Thymus (tissue), 14 donors: ENCODE data around the gene KIF27. TPM values are rescaled to one million over a fixed set of nuclear protein-coding genes. Genes with fewer than 3 reads are reported as not detected.

ENCODE experiments used
- DNase-seq, 9 donors: peaks; one replicate each; pipeline ENCODE4 v3.0.0-alpha.2; 2013; ENCODE audit warnings: low spot score in 9 of 9, low read depth in 6 of 9, missing footprints in 1 of 9
- H3K27ac ChIP-seq, 2 donors: one replicate each; pipeline ENCODE4 v1.5.1; 2013; ENCODE audit warnings: control low read depth in 1 of 2, low read depth in 1 of 2, low read length in 1 of 2, mild to moderate bottlenecking in 1 of 2, moderate library complexity in 1 of 2
- H3K27me3 ChIP-seq, 2 donors: one replicate each; pipeline ENCODE4 v1.5.1; 2013; ENCODE audit warnings: low read length in 1 of 2; ENCODE audit not compliant: control insufficient read depth in 2 of 2, insufficient read depth in 1 of 2
- H3K36me3 ChIP-seq, 2 donors: one replicate each; pipeline ENCODE4 v1.5.1; 2013; ENCODE audit warnings: low read length in 1 of 2, mild to moderate bottlenecking in 1 of 2, moderate library complexity in 1 of 2; ENCODE audit not compliant: control insufficient read depth in 2 of 2, insufficient read depth in 2 of 2
- H3K4me1 ChIP-seq, 2 donors: one replicate each; pipeline ENCODE4 v1.5.1; 2013; ENCODE audit warnings: low read length in 2 of 2; ENCODE audit not compliant: control insufficient read depth in 2 of 2, insufficient read depth in 2 of 2
- H3K4me3 ChIP-seq, 2 donors: one replicate each; pipeline ENCODE4 v1.5.1; 2013; ENCODE audit warnings: low read length in 2 of 2, control low read depth in 1 of 2, mild to moderate bottlenecking in 1 of 2
- H3K9me3 ChIP-seq, 2 donors: one replicate each; pipeline ENCODE4 v1.5.1; 2013; ENCODE audit warnings: low read length in 1 of 2, mild to moderate bottlenecking in 1 of 2; ENCODE audit not compliant: control insufficient read depth in 2 of 2, insufficient read depth in 1 of 2
- WGBS: extraction: QIAGEN DNeasy Blood & Tissue Kit; methylation state at CpG from one replicate; pipeline ENCODE4 v1.1.7; 2013; 5-methylcytosine and 5-hydroxymethylcytosine counted together
- long read RNA-seq, 10 donors: transcript quantifications; one replicate each; lab custom pipeline, GENCODE V29; 2026
- polyA plus RNA-seq: library from polyadenylated mRNA; stranded (reverse); fragments of 200-250 nt; gene quantifications from one replicate; pipeline ENCODE4 v1.2.3, GENCODE V29; 2013
- total RNA-seq: library from RNA; stranded (reverse); fragments of 120-200 nt; gene quantifications from one replicate; pipeline ENCODE4 v1.2.4, GENCODE V29; 2013
- donor health status: healthy.

Gene KIF27
- 5.2 TPM for total RNA-seq
- polyA plus RNA-seq: 2.9 TPM
- long read RNA-seq, donor 1: 0 reads
- long read RNA-seq, donor 2: 0 reads
- long read RNA-seq, donor 3, partial matches to known transcripts: 0 of 5 reads
- long read RNA-seq, donor 3, other reads (novel, unspliced or antisense): 5 of 5 reads
- long read RNA-seq, donor 4, partial matches to known transcripts: 0 of 1 reads
- long read RNA-seq, donor 4, other reads (novel, unspliced or antisense): 0 of 1 reads
- long read RNA-seq, donor 5, partial matches to known transcripts: 0 of 6 reads
- long read RNA-seq, donor 5, other reads (novel, unspliced or antisense): 5 of 6 reads
- long read RNA-seq, donor 6, partial matches to known transcripts: 0 of 1 reads
- long read RNA-seq, donor 6, other reads (novel, unspliced or antisense): 0 of 1 reads
- long read RNA-seq, donor 7, partial matches to known transcripts: 0 of 6 reads
- long read RNA-seq, donor 7, other reads (novel, unspliced or antisense): 6 of 6 reads
- long read RNA-seq, donor 8: 0 reads
- long read RNA-seq, donor 9: 0 reads
- long read RNA-seq, donor 10: 0 reads

GRCh38 chr9:83920927-83921707 lies at the start of gene KIF27:
TSS of gene KIF27 (minus strand) at chr9:83921432. CDS start at chr9:83915591, 5,841 bp downstream.
- peak within 1 kb of the TSS; percentile 90 to 91 for H3K27ac ChIP-seq
- peak within 1 kb of the TSS; percentile 62 to 91 for H3K4me3 ChIP-seq
- no peaks in the 10 kb centered on the region for H3K27me3 ChIP-seq
- no peaks in the 10 kb centered on the region for H3K9me3 ChIP-seq
- peaks cover 3 to 13% of the 10 kb centered on the region in 2 donors for H3K4me1 ChIP-seq
- no peaks in the 10 kb centered on the region for H3K36me3 ChIP-seq
- under 1% methylated on average over 92 of the region's 92 CpGs for WGBS
- peak; percentile 68 to 95 (median 89) for DNase-seq

GRCh38 chr9:83969602-83970001 lies 48.4 kb upstream of the KIF27 start:
- 94% methylated on average over 3 of the region's 3 CpGs for WGBS
- no peaks in the 10 kb centered on the region for H3K4me1 ChIP-seq

GRCh38 chr9:83967073-83967472 lies 45.8 kb upstream of the KIF27 start:
- Histone ChIP-seq H3K27me3 (no peaks in the 10 kb centered on the region), H3K4me1 (no peaks in the 10 kb centered on the region), H3K9me3 (no peaks in the 10 kb centered on the region), H3K36me3 (peaks cover 11 to 50% of the 10 kb centered on the region in 2 donors), H3K27ac (no peak overlapping the region), H3K4me3 (no peak overlapping the region)
- no peak for DNase-seq
- 92% methylated on average over 1 of the region's 1 CpG for WGBS

More at GRCh38 chr9:83969602-83970001, 48.4 kb upstream of the KIF27 start:
- no peak overlapping the region for H3K27ac ChIP-seq
- H3K4me3 ChIP-seq: no peak overlapping the region
- H3K9me3 ChIP-seq: no peaks in the 10 kb centered on the region
- DNase-seq: no peak
- H3K36me3 ChIP-seq: peaks cover 24 to 73% of the 10 kb centered on the region in 2 donors
- H3K27me3 ChIP-seq: no peaks in the 10 kb centered on the region

- Histone ChIP-seq H3K9me3 (no peaks in the 10 kb centered on the region), H3K27me3 (no peaks in the 10 kb centered on the region), H3K4me3 (no peak overlapping the region), H3K27ac (no peak overlapping the region), H3K36me3 (peaks cover 3 to 41% of the 10 kb centered on the region in 2 donors), H3K4me1 (no peaks in the 10 kb centered on the region)
- 97% methylated on average over 8 of the region's 8 CpGs for WGBS
- DNase-seq: no peak
Measured at GRCh38 chr9:83966209-83966582, 45.0 kb upstream of the KIF27 start.

GRCh38 chr9:83965350-83966208 lies 44.3 kb upstream of the KIF27 start:
- H3K27me3 ChIP-seq: no peaks in the 10 kb centered on the region
- no peak overlapping the region for H3K4me3 ChIP-seq
- H3K36me3 ChIP-seq: peaks cover 3 to 35% of the 10 kb centered on the region in 2 donors
- no peak overlapping the region for H3K27ac ChIP-seq
- no peak for DNase-seq
- no peaks in the 10 kb centered on the region for H3K4me1 ChIP-seq
- WGBS: 91% methylated on average over 11 of the region's 11 CpGs
- no peaks in the 10 kb centered on the region for H3K9me3 ChIP-seq

- H3K4me3 ChIP-seq: no peak overlapping the region
- no peaks in the 10 kb centered on the region for H3K27me3 ChIP-seq
- no peaks in the 10 kb centered on the region for H3K9me3 ChIP-seq
- H3K27ac ChIP-seq: no peak overlapping the region
- H3K4me1 ChIP-seq: no peaks in the 10 kb centered on the region
- H3K36me3 ChIP-seq: peaks cover 3 to 28% of the 10 kb centered on the region in 2 donors
- WGBS: 93% methylated on average over 2 of the region's 2 CpGs
- no peak for DNase-seq
Measured at GRCh38 chr9:83964973-83965349, 43.7 kb upstream of the KIF27 start.

GRCh38 chr9:83962165-83962564 lies 40.9 kb upstream of the KIF27 start:
- H3K9me3 ChIP-seq: no peaks in the 10 kb centered on the region
- WGBS: 95% methylated on average over 3 of the region's 3 CpGs
- H3K36me3 ChIP-seq: peaks cover 0 to 7% of the 10 kb centered on the region in 2 donors
- no peak overlapping the region for H3K27ac ChIP-seq
- no peak overlapping the region for H3K4me3 ChIP-seq
- peaks cover 1 to 2% of the 10 kb centered on the region in 2 donors for H3K4me1 ChIP-seq
- DNase-seq: no peak
- H3K27me3 ChIP-seq: no peaks in the 10 kb centered on the region

GRCh38 chr9:83960991-83961390 lies 39.8 kb upstream of the KIF27 start:
- no peak for DNase-seq
- H3K9me3 ChIP-seq: no peaks in the 10 kb centered on the region
- whole genome bisulfite sequencing: 95% methylated on average over 5 of the region's 5 CpGs
- H3K27me3 ChIP-seq: no peaks in the 10 kb centered on the region
- no peak overlapping the region for H3K27ac ChIP-seq
- H3K4me1 ChIP-seq: peaks cover 4 to 7% of the 10 kb centered on the region in 2 donors
- H3K4me3 ChIP-seq: no peak overlapping the region
- H3K36me3 ChIP-seq: no peaks in the 10 kb centered on the region
